Measurements from ENCODE around the gene GPR161. TPM values are rescaled to one million over a fixed set of nuclear protein-coding genes. Genes with fewer than 3 reads are reported as not detected.
A peak's percentile ranks its signal among the peaks of the same experiment; 100 is the strongest.

The GPR161 gene
- total RNA-seq, 1 donor, result 13.8 TPM

- Histone ChIP-seq H3K4me3 (ENCODE audit: insufficient read depth, low read length) (no peak overlapping the region), H2AFZ (ENCODE audit: low read length) (no peak overlapping the region), H3K4me1 (ENCODE audit: insufficient read depth, low read length) (peaks cover 44% of the 10 kb centered on the region), H3K79me2 (ENCODE audit: insufficient read depth, low read length) (no peaks in the 10 kb centered on the region), H3K36me3 (ENCODE audit: insufficient read depth, low read length) (peaks cover 15% of the 10 kb centered on the region), H4K20me1 (ENCODE audit: insufficient read depth, low read length) (peaks cover 9% of the 10 kb centered on the region), H3K4me2 (ENCODE audit: insufficient read depth, low read length) (peak overlapping the region; percentile 26), H3K27me3 (ENCODE audit: insufficient read depth, low read length) (no peaks in the 10 kb centered on the region), H3K27ac (ENCODE audit: low read depth, low read length) (peak overlapping the region; percentile 98), H3K9me3 (ENCODE audit: low read depth, low read length) (no peaks in the 10 kb centered on the region)
- no peak for TF ChIP-seq CTCF (IDR thresholded peaks at IDR 0.05; ENCODE audit: extremely low read depth, low read depth, low read length)
- DNase-seq (ENCODE audit: insufficient read length, low spot score, missing footprints), result peak; percentile 90
Measured at GRCh38 chr1:168081373-168082007, 55.2 kb downstream of the GPR161 start.

- H3K4me2 ChIP-seq (ENCODE audit: insufficient read depth, low read length), result no peak overlapping the region
- peaks cover 39% of the 10 kb centered on the region for H3K4me1 ChIP-seq (ENCODE audit: insufficient read depth, low read length)
- H3K79me2 ChIP-seq (ENCODE audit: insufficient read depth, low read length), result no peaks in the 10 kb centered on the region
- no peaks in the 10 kb centered on the region for H3K27me3 ChIP-seq (ENCODE audit: insufficient read depth, low read length)
- peak overlapping the region; percentile 98 for H3K27ac ChIP-seq (ENCODE audit: low read depth, low read length)
- H4K20me1 ChIP-seq (ENCODE audit: insufficient read depth, low read length), result peaks cover 9% of the 10 kb centered on the region
- H3K4me3 ChIP-seq (ENCODE audit: insufficient read depth, low read length), result no peak overlapping the region
- H2AFZ ChIP-seq (ENCODE audit: low read length), result no peak overlapping the region
- TF ChIP-seq CTCF (IDR thresholded peaks at IDR 0.05; ENCODE audit: extremely low read depth, low read depth, low read length), result no peak
- no peak for DNase-seq (ENCODE audit: insufficient read length, low spot score, missing footprints)
- H3K36me3 ChIP-seq (ENCODE audit: insufficient read depth, low read length), result peaks cover 24% of the 10 kb centered on the region
- no peaks in the 10 kb centered on the region for H3K9me3 ChIP-seq (ENCODE audit: low read depth, low read length)
Measured at GRCh38 chr1:168079761-168080160, 57.0 kb downstream of the GPR161 start.

- Histone ChIP-seq H3K27ac (ENCODE audit: low read depth, low read length) (no peak overlapping the region), H3K36me3 (ENCODE audit: insufficient read depth, low read length) (peaks cover 38% of the 10 kb centered on the region), H3K4me3 (ENCODE audit: insufficient read depth, low read length) (no peak overlapping the region), H3K4me2 (ENCODE audit: insufficient read depth, low read length) (no peak overlapping the region), H3K79me2 (ENCODE audit: insufficient read depth, low read length) (no peaks in the 10 kb centered on the region), H3K27me3 (ENCODE audit: insufficient read depth, low read length) (no peaks in the 10 kb centered on the region), H3K4me1 (ENCODE audit: insufficient read depth, low read length) (no peaks in the 10 kb centered on the region), H2AFZ (ENCODE audit: low read length) (no peak overlapping the region), H3K9me3 (ENCODE audit: low read depth, low read length) (no peaks in the 10 kb centered on the region), H4K20me1 (ENCODE audit: insufficient read depth, low read length) (no peaks in the 10 kb centered on the region)
- peak; percentile 10 for TF ChIP-seq CTCF (IDR thresholded peaks at IDR 0.05; ENCODE audit: extremely low read depth, low read depth, low read length)
- DNase-seq (ENCODE audit: insufficient read length, low spot score, missing footprints), result no peak
Measured at GRCh38 chr1:168069384-168069783, 67.3 kb downstream of the GPR161 start.

GRCh38 chr1:168065506-168065905 is 71.2 kb downstream of the GPR161 start:
- Histone ChIP-seq H3K9me3 (ENCODE audit: low read depth, low read length) (no peaks in the 10 kb centered on the region), H3K79me2 (ENCODE audit: insufficient read depth, low read length) (no peaks in the 10 kb centered on the region), H3K4me1 (ENCODE audit: insufficient read depth, low read length) (peaks cover under 1% of the 10 kb centered on the region), H4K20me1 (ENCODE audit: insufficient read depth, low read length) (no peaks in the 10 kb centered on the region), H3K27ac (ENCODE audit: low read depth, low read length) (no peak overlapping the region), H3K27me3 (ENCODE audit: insufficient read depth, low read length) (no peaks in the 10 kb centered on the region), H3K4me2 (ENCODE audit: insufficient read depth, low read length) (no peak overlapping the region), H2AFZ (ENCODE audit: low read length) (no peak overlapping the region), H3K36me3 (ENCODE audit: insufficient read depth, low read length) (peaks cover 30% of the 10 kb centered on the region), H3K4me3 (ENCODE audit: insufficient read depth, low read length) (no peak overlapping the region)
- TF ChIP-seq CTCF (IDR thresholded peaks at IDR 0.05; ENCODE audit: extremely low read depth, low read depth, low read length), result no peak
- no peak for DNase-seq (ENCODE audit: insufficient read length, low spot score, missing footprints)

All from osteoblast (primary cell).